Colonic mucosa (tissue), 4 donors: ENCODE results near the gene HMGA1. TPM values are rescaled to one million over a fixed set of nuclear protein-coding genes. Genes with fewer than 3 reads are reported as not detected.
"Not testable (repeated sequence)": the region's sequence is repeated elsewhere in the genome, so short reads cannot be mapped to it uniquely, and the experiment has no call there.

Source experiments
- DNase-seq: peaks from one replicate; pipeline ENCODE4 v3.0.0-alpha.2; 2020
- H3K27ac ChIP-seq: fragments of 200-600 bp; one replicate; pipeline ENCODE4 v1.8.0; 2021
- H3K27me3 ChIP-seq: fragments of 200-600 bp; one replicate; pipeline ENCODE4 v1.8.0; 2021
- H3K36me3 ChIP-seq: fragments of 200-600 bp; one replicate; pipeline ENCODE4 v1.8.0; 2021
- H3K4me1 ChIP-seq: fragments of 200-600 bp; one replicate; pipeline ENCODE4 v1.8.0; 2021; ENCODE audit warnings: mild to moderate bottlenecking
- H3K4me3 ChIP-seq: fragments of 200-600 bp; one replicate; pipeline ENCODE4 v1.8.0; 2021
- H3K9ac ChIP-seq, 2 donors: one replicate each; pipeline ENCODE4 v1.7.0; 2013; ENCODE audit warnings: control low read depth in 2 of 2, low read depth in 2 of 2, low read length in 2 of 2
- H3K9me3 ChIP-seq: fragments of 200-600 bp; one replicate; pipeline ENCODE4 v1.8.0; 2021
- CTCF ChIP-seq: fragments of 200-600 bp; IDR thresholded peaks from one replicate; pipeline ENCODE4 v1.8.0; 2022; ENCODE audit warnings: antibody characterized with exemption, mild to moderate bottlenecking
- intact Hi-C: fragments of 100-400 bp; cut with DNase I; formaldehyde crosslinking; loops from one replicate; pipeline ENCODE4 v1.14.1; 2022
- total RNA-seq, 2 donors: library from RNA; stranded (reverse); fragmentation: NEBNext Ultra II Directional in 1 of 2; extraction: Animal tissue kit (Norgen Biotek cat#: 25700) in 1 of 2; gene quantifications; one replicate each; pipeline ENCODE4 v1.2.1, GENCODE V29; 2021
- donor health status: healthy.
- donor health status: DM: no; HTN: no; CAD: no.
- donor health status: DM: no; HTN: no; CAD: no.

The HMGA1 gene
- total RNA-seq, 2 donors from 2014 or later = 184 to 536 TPM

- no peaks in the 10 kb centered on the region for H3K36me3 ChIP-seq
- no peaks in the 10 kb centered on the region for H3K9me3 ChIP-seq
- H3K27me3 ChIP-seq = no peaks in the 10 kb centered on the region
- no peak overlapping the region for H3K4me3 ChIP-seq
- H3K4me1 ChIP-seq = peaks cover 3% of the 10 kb centered on the region
- peak; percentile 31 for DNase-seq
- peak overlapping the region; percentile 86 for H3K27ac ChIP-seq
- intact Hi-C loops = loop anchor here (2.0 kb wide), 1 partner anchor 167 kb away; no protein-coding TSS in a partner anchor
- H3K9ac ChIP-seq = peak overlapping the region in 1 of 2 donors; percentile 83
- TF ChIP-seq CTCF = no peak
Observed at GRCh38 chr6:34247481-34248197, 11.0 kb downstream of the HMGA1 start.

DNA sequence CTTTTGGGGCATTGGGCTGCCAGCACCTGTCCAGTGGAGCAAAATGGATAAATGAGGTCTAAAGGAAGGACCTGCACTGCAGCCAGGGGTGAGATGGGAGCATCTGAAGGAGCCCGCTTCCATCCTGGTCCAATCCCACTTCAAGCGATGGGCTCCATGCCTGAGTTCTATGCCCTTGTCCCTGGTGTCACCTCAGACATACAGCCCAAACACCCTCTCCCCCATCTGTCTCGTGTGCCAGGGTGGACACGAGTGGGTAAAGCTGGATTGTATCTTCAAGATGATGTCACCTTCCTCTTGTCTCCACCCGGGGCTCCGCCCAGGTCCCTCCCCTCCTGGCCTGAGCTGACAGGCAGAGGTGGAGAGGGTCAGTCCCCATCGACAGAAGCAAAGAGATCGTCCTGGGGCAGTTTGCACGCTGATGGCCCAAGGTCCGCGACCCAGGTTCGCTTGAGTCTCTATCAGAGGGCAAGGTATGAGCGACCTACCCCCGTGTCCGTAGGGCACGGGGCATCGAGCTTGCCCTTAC, 11.6 kb downstream of the HMGA1 start:
- DNase-seq = peak; percentile 77
- H3K27me3 ChIP-seq = no peaks in the 10 kb centered on the region
- no peaks in the 10 kb centered on the region for H3K9me3 ChIP-seq
- TF ChIP-seq CTCF = no peak
- peak overlapping the region; percentile 86 for H3K27ac ChIP-seq
- H3K9ac ChIP-seq = peak overlapping the region; percentile 83 to 84
- peak overlapping the region; percentile 77 for H3K4me3 ChIP-seq
- intact Hi-C loops = loop anchor here (2.0 kb wide), 1 partner anchor 167 kb away; no protein-coding TSS in a partner anchor
- no peaks in the 10 kb centered on the region for H3K36me3 ChIP-seq
- H3K4me1 ChIP-seq = peaks cover 3% of the 10 kb centered on the region

DNA sequence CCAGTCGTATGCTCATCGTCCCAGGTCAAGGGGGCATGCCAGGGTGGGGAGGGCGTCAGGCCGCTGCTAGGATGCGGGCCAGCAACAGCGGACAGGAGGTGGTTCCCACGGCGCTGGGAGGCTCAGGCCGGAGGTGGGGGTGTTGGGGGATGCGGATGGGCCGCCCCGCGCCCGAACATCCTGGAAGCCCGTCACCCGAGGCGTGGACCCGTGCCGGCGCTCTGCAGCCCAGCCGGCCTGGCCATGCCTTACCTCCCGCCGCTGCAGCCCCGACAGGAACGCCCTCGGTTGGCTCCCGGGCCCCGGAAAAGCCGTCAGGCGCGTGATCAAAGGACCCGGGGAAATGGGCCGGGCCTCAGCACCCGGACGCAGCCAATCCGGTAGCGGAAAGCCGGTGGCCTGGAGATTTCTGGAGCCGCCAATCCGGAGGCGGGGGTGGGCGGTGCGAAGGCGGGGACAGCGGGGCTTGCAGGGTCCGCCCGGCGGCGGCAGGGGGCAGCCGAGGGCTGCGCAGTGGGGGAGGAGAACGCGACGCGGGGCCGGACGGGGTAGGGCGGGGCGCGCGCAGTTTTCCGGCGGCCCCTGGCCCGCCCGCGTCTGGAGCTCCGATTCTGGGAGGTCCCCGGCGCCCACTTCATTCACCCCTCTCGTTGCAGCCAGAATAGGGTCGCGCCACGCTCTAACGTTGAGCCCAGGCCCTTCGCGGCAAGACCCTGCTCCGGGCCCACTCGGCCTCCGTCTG, 12.2 kb downstream of the HMGA1 start, which contains the start of gene SMIM29:
SMIM29 (minus strand) TSS at position 280 of the 742 bp plus-strand sequence. CDS start 1,215 bp downstream, outside the sequence.
- Histone ChIP-seq H3K36me3 (no peaks in the 10 kb centered on the region), H3K4me1 (peaks cover 3% of the 10 kb centered on the region), H3K4me3 (peak within 1 kb of the TSS; percentile 77), H3K9ac (peak within 1 kb of the TSS; percentile 83 to 84), H3K27ac (peak within 1 kb of the TSS; percentile 86), H3K27me3 (no peaks in the 10 kb centered on the region), H3K9me3 (no peaks in the 10 kb centered on the region)
- DNase-seq = peak; percentile 98
- intact Hi-C loops = loop anchor here (2.0 kb wide), 1 partner anchor 166 kb away; no protein-coding TSS in a partner anchor
- peak; percentile 87 for TF ChIP-seq CTCF

DNA sequence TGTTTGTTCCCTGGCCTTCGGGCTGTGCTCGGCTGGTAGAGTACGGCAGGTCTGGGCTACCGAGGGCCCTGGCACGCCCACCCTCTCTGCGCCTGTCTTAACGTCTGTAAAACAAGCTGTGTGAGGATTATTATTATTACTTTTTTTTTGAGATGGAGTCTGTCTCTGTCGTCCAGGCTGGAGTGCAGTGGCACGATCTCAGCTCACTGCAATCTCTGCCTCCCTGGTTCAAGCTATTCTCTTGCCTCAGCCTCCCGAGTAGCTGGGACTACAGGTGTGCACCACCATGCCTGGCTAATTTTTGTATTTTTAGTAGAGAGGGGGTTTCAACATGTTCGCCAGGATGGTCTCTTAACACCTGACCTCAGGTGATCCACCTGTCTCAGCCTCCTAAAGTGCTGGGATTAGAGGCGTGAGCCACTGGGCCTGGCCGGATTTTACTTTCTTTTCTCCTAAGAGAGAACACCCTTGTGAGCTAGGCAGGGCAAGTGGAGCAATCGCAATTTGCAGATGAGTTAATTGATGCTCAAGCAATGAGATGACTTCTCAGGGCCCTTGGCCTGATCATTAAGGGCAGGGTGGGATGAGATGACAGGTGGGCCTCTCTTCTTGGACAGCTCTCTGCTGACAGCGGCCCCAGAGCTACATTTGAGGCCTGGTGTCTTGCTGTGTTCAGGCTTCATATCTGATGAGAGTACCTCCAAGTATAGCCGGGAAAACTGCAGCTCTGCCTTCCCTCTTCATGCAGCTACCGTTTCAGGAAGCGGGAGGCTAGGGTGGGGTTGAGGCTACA, 13.0 kb downstream of the HMGA1 start:
- no peak for TF ChIP-seq CTCF
- H3K9ac ChIP-seq = peak overlapping the region; percentile 78 to 84
- peak overlapping the region; percentile 77 for H3K4me3 ChIP-seq
- DNase-seq = peak; percentile 18
- H3K4me1 ChIP-seq = peaks cover 3% of the 10 kb centered on the region
- no peaks in the 10 kb centered on the region for H3K27me3 ChIP-seq
- H3K36me3 ChIP-seq = no peaks in the 10 kb centered on the region
- H3K9me3 ChIP-seq = no peaks in the 10 kb centered on the region
- intact Hi-C loops = loop anchor here (2.0 kb wide), 1 partner anchor 165 kb away; no protein-coding TSS in a partner anchor
- H3K27ac ChIP-seq = peak overlapping the region; percentile 86

DNA sequence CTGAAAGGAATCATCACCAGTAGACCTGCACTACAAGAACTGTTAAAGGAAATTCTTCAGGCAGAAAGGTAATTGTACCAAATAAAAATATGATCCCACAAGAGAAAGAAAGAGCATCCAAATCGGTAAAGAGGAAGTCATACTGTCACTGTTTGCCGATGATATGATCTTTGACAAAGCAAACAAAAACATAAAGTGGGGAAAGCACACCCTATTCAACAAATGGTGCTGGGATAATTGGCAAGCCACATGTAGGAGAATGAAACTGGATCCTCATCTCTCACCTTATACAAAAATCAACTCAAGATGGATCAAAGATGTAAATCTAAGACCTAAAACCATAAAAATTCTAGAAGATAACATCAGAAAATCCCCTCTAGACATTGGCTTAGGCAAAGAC, 15.7 kb downstream of the HMGA1 start:
- H3K9ac ChIP-seq, H3K4me3 ChIP-seq, H3K9me3 ChIP-seq, H3K4me1 ChIP-seq, DNase-seq, H3K27ac ChIP-seq, H3K36me3 ChIP-seq, intact Hi-C loops, H3K27me3 ChIP-seq: not testable (repeated sequence)
